CD14-positive monocyte (primary cell): ENCODE results near the gene ERBB4. TPM values are rescaled to one million over a fixed set of nuclear protein-coding genes. Genes with fewer than 3 reads are reported as not detected.

Source experiments
- DNase-seq, 3 donors: peaks; one replicate each; pipeline ENCODE4 v3.0.0-alpha.2; 2011 to 2022
- H2AFZ ChIP-seq: 2 replicates; pipeline ENCODE4 v1.6.0; 2012; ENCODE audit warnings: mild to moderate bottlenecking, low read depth, low read length, inconsistent platforms; ENCODE audit not compliant: insufficient read depth, poor library complexity, severe bottlenecking
- H3K27ac ChIP-seq, 2 donors: 1 replicate in 1 of 2; 2 replicates in 1 of 2; pipeline ENCODE4 v1.5.1; 2012 to 2013; ENCODE audit warnings: low read length in 2 of 2, control low read depth in 1 of 2, inconsistent platforms in 1 of 2, low read depth in 1 of 2, mild to moderate bottlenecking in 1 of 2
- H3K27me3 ChIP-seq, 2 donors: one replicate each; pipeline versions ENCODE4 v1.6.0 to v1.6.1; 2011 to 2013; ENCODE audit warnings: low read length in 2 of 2; ENCODE audit not compliant: control insufficient read depth in 2 of 2, insufficient read depth in 2 of 2
- H3K36me3 ChIP-seq, 2 donors: replicated peaks in 1 of 2; 1 replicate in 1 of 2; 2 replicates in 1 of 2; pipeline versions ENCODE4 v1.5.1 to v1.6.1; 2012 to 2013; ENCODE audit warnings: low read length in 2 of 2, control low read depth in 1 of 2, inconsistent platforms in 1 of 2, mild to moderate bottlenecking in 1 of 2; ENCODE audit not compliant: insufficient read depth in 2 of 2, control insufficient read depth in 1 of 2
- H3K4me1 ChIP-seq, 2 donors: 1 replicate in 1 of 2; 2 replicates in 1 of 2; pipeline versions ENCODE4 v1.5.1 to v1.6.1; 2012 to 2013; ENCODE audit warnings: low read length in 2 of 2, control low read depth in 1 of 2, inconsistent platforms in 1 of 2, mild to moderate bottlenecking in 1 of 2, moderate library complexity in 1 of 2; ENCODE audit not compliant: insufficient read depth in 2 of 2, control insufficient read depth in 1 of 2
- H3K4me2 ChIP-seq: replicated peaks from 2 replicates; pipeline ENCODE3; 2012; ENCODE audit warnings: low read length, moderate library complexity, mild to moderate bottlenecking; ENCODE audit not compliant: poor library complexity, severe bottlenecking; ENCODE audit errors: extremely low read depth
- H3K4me3 ChIP-seq, 3 experiments: fragments of 200-600 bp in 1 of 3; sonication (generic) in 1 of 3; replicated peaks in 1 of 3; 1 replicate in 2 of 3; 2 replicates in 1 of 3; pipeline ENCODE4 v1.5.1; 2011 to 2013; ENCODE audit warnings: low read length in 3 of 3, mild to moderate bottlenecking in 3 of 3, control low read depth in 2 of 3, low read depth in 2 of 3, inconsistent platforms in 1 of 3, moderate library complexity in 1 of 3
- H3K79me2 ChIP-seq: 2 replicates; pipeline ENCODE4 v1.6.0; 2012; ENCODE audit warnings: mild to moderate bottlenecking, control low read depth, inconsistent platforms, low read length, moderate library complexity; ENCODE audit not compliant: insufficient read depth
- H3K9ac ChIP-seq: 2 replicates; pipeline ENCODE4 v1.6.0; 2017; ENCODE audit warnings: low read length, mild to moderate bottlenecking; ENCODE audit not compliant: insufficient read depth, poor library complexity, severe bottlenecking
- H3K9me3 ChIP-seq, 2 donors: replicated peaks in 1 of 2; 1 replicate in 1 of 2; 2 replicates in 1 of 2; pipeline versions ENCODE4 v1.5.1 to v1.6.1; 2012 to 2013; ENCODE audit warnings: low read length in 2 of 2, control low read depth in 1 of 2; ENCODE audit not compliant: control insufficient read depth in 1 of 2, insufficient read depth in 1 of 2
- H4K20me1 ChIP-seq: 2 replicates; pipeline ENCODE4 v1.6.0; 2012; ENCODE audit warnings: mild to moderate bottlenecking, low read length, control low read depth, moderate library complexity; ENCODE audit not compliant: insufficient read depth
- H3K27ac Mint-ChIP-seq, 7 donors: one replicate each; pipeline ENCODE4 v1.8.0; 2020; ENCODE audit warnings: mild to moderate bottlenecking in 7 of 7, mixed read lengths in 7 of 7, moderate library complexity in 6 of 7, inconsistent platforms in 2 of 7
- H3K27me3 Mint-ChIP-seq, 3 donors: one replicate each; pipeline ENCODE4 v1.8.0; 2021 to 2022; ENCODE audit warnings: low read depth in 3 of 3, mild to moderate bottlenecking in 3 of 3, mixed read lengths in 3 of 3, moderate library complexity in 3 of 3, inconsistent platforms in 1 of 3
- H3K36me3 Mint-ChIP-seq, 2 donors: one replicate each; pipeline ENCODE4 v1.8.0; 2020; ENCODE audit warnings: mixed read lengths in 2 of 2, inconsistent platforms in 1 of 2, mild to moderate bottlenecking in 1 of 2
- H3K4me1 Mint-ChIP-seq: one replicate; pipeline ENCODE4 v1.8.0; 2020; ENCODE audit warnings: mild to moderate bottlenecking, mixed read lengths
- H3K4me3 Mint-ChIP-seq, 2 donors: one replicate each; pipeline ENCODE4 v1.8.0; 2020; ENCODE audit warnings: mild to moderate bottlenecking in 2 of 2, mixed read lengths in 2 of 2, moderate library complexity in 1 of 2
- H3K9me3 Mint-ChIP-seq, 7 donors: one replicate each; pipeline ENCODE4 v1.8.0; 2020 to 2022; ENCODE audit warnings: mixed read lengths in 7 of 7, mild to moderate bottlenecking in 6 of 7, moderate library complexity in 6 of 7, inconsistent platforms in 2 of 7
- WGBS: methylation state at CpG from one replicate; pipeline ENCODE4 v1.1.5; 2013; ENCODE audit warnings: missing lambda C conversion rate; ENCODE audit not compliant: insufficient coverage; 5-methylcytosine and 5-hydroxymethylcytosine counted together
- intact Hi-C, 2 donors: fragments of 100-400 bp; cut with micrococcal nuclease; formaldehyde crosslinking; loops; one replicate each; pipeline versions ENCODE4 v1.15.0 to v1.15.1; 2023
- polyA plus RNA-seq, 3 donors: library from polyadenylated mRNA; depleted of rRNA in 1 of 3; unstranded in 2 of 3; stranded (reverse) in 1 of 3; fragments of 300-500 nt in 2 of 3; fragments of >200 nt in 1 of 3; fragmentation: Illumina TruSeq in 2 of 3; gene quantifications; 1 replicate in 2 of 3; 2 replicates in 1 of 3; pipeline ENCODE4 v1.2.3, GENCODE V29; 2012 to 2021
- TF ChIP-seq, protein P1 (sequence below): fragments of 200-600 bp; IDR thresholded peaks from one replicate; pipeline ENCODE4 v1.8.0; 2022; ENCODE audit warnings: antibody characterized with exemption, mild to moderate bottlenecking

ERBB4 gene
- polyA plus RNA-seq, 3 donors, result not detected

- TF ChIP-seq, protein P1, sequence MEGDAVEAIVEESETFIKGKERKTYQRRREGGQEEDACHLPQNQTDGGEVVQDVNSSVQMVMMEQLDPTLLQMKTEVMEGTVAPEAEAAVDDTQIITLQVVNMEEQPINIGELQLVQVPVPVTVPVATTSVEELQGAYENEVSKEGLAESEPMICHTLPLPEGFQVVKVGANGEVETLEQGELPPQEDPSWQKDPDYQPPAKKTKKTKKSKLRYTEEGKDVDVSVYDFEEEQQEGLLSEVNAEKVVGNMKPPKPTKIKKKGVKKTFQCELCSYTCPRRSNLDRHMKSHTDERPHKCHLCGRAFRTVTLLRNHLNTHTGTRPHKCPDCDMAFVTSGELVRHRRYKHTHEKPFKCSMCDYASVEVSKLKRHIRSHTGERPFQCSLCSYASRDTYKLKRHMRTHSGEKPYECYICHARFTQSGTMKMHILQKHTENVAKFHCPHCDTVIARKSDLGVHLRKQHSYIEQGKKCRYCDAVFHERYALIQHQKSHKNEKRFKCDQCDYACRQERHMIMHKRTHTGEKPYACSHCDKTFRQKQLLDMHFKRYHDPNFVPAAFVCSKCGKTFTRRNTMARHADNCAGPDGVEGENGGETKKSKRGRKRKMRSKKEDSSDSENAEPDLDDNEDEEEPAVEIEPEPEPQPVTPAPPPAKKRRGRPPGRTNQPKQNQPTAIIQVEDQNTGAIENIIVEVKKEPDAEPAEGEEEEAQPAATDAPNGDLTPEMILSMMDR, result no peak
- intact Hi-C loops, result no loop called here
- H3K79me2 ChIP-seq, result no peaks in the 10 kb centered on the region
- DNase-seq, result no peak
- H3K9ac ChIP-seq, result no peak overlapping the region
- no peaks in the 10 kb centered on the region for H3K4me1 ChIP-seq
- no peak overlapping the region for H3K4me2 ChIP-seq
- Mint-ChIP-seq H3K27me3 (no peaks in the 10 kb centered on the region), H3K4me1 (no peaks in the 10 kb centered on the region), H3K4me3 (no peak overlapping the region), H3K9me3 (peaks cover 0 to 2% (median 0%) of the 10 kb centered on the region in 7 donors), H3K36me3 (no peaks in the 10 kb centered on the region), H3K27ac (no peak overlapping the region)
- H3K27ac ChIP-seq, result no peak overlapping the region
- H2AFZ ChIP-seq, result no peak overlapping the region
- H3K9me3 ChIP-seq, result no peaks in the 10 kb centered on the region
- no peaks in the 10 kb centered on the region for H3K27me3 ChIP-seq
- no peak overlapping the region for H3K4me3 ChIP-seq
- H4K20me1 ChIP-seq, result no peaks in the 10 kb centered on the region
- no peaks in the 10 kb centered on the region for H3K36me3 ChIP-seq
Measured at GRCh38 chr2:212424082-212424481, 114.5 kb downstream of the ERBB4 start.

- H2AFZ ChIP-seq, result no peak overlapping the region
- no peak overlapping the region for H3K27ac ChIP-seq
- H3K27me3 Mint-ChIP-seq, result no peaks in the 10 kb centered on the region
- no peaks in the 10 kb centered on the region for H3K27me3 ChIP-seq
- no peak overlapping the region for H3K27ac Mint-ChIP-seq
- no peak overlapping the region for H3K4me2 ChIP-seq
- H3K4me1 Mint-ChIP-seq, result no peaks in the 10 kb centered on the region
- no peaks in the 10 kb centered on the region for H3K36me3 Mint-ChIP-seq
- no peaks in the 10 kb centered on the region for H3K79me2 ChIP-seq
- peaks cover 0 to 2% (median 0%) of the 10 kb centered on the region in 7 donors for H3K9me3 Mint-ChIP-seq
- no peak overlapping the region for H3K4me3 Mint-ChIP-seq
- no peak overlapping the region for H3K4me3 ChIP-seq
- no peaks in the 10 kb centered on the region for H3K36me3 ChIP-seq
- no peaks in the 10 kb centered on the region for H3K9me3 ChIP-seq
- intact Hi-C loops, result no loop called here
- no CpG with 5 or more reads among the region's 1 CpG for WGBS
- H3K9ac ChIP-seq, result no peak overlapping the region
- H4K20me1 ChIP-seq, result no peaks in the 10 kb centered on the region
- H3K4me1 ChIP-seq, result no peaks in the 10 kb centered on the region
- DNase-seq, result no peak
- TF ChIP-seq, protein P1, result no peak
Measured at GRCh38 chr2:212423089-212423488, 115.5 kb downstream of the ERBB4 start.
